Neural progenitor cell (in vitro differentiated cells): Measurements from ENCODE around the gene GPR15LG. TPM values are rescaled to one million over a fixed set of nuclear protein-coding genes. Genes with fewer than 3 reads are reported as not detected.
A peak's percentile ranks its signal among the peaks of the same experiment; 100 is the strongest.

Experiments
- DNase-seq: peaks from one replicate; pipeline ENCODE4 v3.0.0-alpha.2; 2016; ENCODE audit warnings: low spot score
- H2AFZ ChIP-seq: fragments of 200-600 bp; sonication (generic); replicated peaks from 2 replicates; pipeline ENCODE4 v1.6.1; 2016; ENCODE audit warnings: antibody characterized with exemption
- H3F3A ChIP-seq: fragments of 200-600 bp; sonication (generic); 2 replicates; pipeline ENCODE4 v1.6.1; 2016; ENCODE audit warnings: antibody characterized with exemption, low read depth
- H3K27ac ChIP-seq: fragments of 200-600 bp; sonication (generic); 2 replicates; pipeline ENCODE4 v1.5.1; 2016; ENCODE audit warnings: mild to moderate bottlenecking
- H3K27me3 ChIP-seq: fragments of 200-600 bp; sonication (generic); 2 replicates; pipeline ENCODE4 v1.6.1; 2016; ENCODE audit warnings: mild to moderate bottlenecking, moderate library complexity
- H3K36me3 ChIP-seq: fragments of 200-600 bp; sonication (generic); 2 replicates; pipeline ENCODE4 v1.5.1; 2016
- H3K4me1 ChIP-seq: fragments of 200-600 bp; sonication (generic); 2 replicates; pipeline ENCODE4 v1.6.1; 2016; ENCODE audit warnings: mixed run types
- H3K4me2 ChIP-seq: fragments of 200-600 bp; sonication (generic); 2 replicates; pipeline ENCODE4 v1.6.1; 2016
- H3K4me3 ChIP-seq: fragments of 200-600 bp; sonication (generic); 2 replicates; pipeline ENCODE4 v1.5.1; 2016
- H3K79me2 ChIP-seq: fragments of 200-600 bp; sonication (generic); 2 replicates; pipeline ENCODE4 v1.6.1; 2016; ENCODE audit warnings: low read depth
- H3K9ac ChIP-seq: fragments of 200-600 bp; sonication (generic); 2 replicates; pipeline ENCODE4 v1.6.1; 2016
- H3K9me3 ChIP-seq: fragments of 200-600 bp; sonication (generic); 2 replicates; pipeline ENCODE4 v1.5.1; 2016; ENCODE audit warnings: low read depth
- H4K20me1 ChIP-seq: fragments of 200-600 bp; sonication (generic); 2 replicates; pipeline ENCODE4 v1.6.1; 2016; ENCODE audit warnings: low read depth
- H3K27ac Mint-ChIP-seq: 3 replicates; pipeline ENCODE4 v1.8.0; 2021; ENCODE audit warnings: mixed read lengths
- H3K27me3 Mint-ChIP-seq: 2 replicates; pipeline ENCODE4 v1.8.0; 2022; ENCODE audit warnings: low read depth, mild to moderate bottlenecking, inconsistent platforms, moderate library complexity, mixed read lengths; ENCODE audit not compliant: insufficient read depth
- H3K36me3 Mint-ChIP-seq: 3 replicates; pipeline ENCODE4 v1.8.0; 2021; ENCODE audit warnings: mixed read lengths
- H3K4me1 Mint-ChIP-seq: 3 replicates; pipeline ENCODE4 v1.8.0; 2021; ENCODE audit warnings: mixed read lengths
- H3K4me3 Mint-ChIP-seq: 3 replicates; pipeline ENCODE4 v1.8.0; 2021; ENCODE audit warnings: mild to moderate bottlenecking, moderate library complexity, mixed read lengths
- H3K9me3 Mint-ChIP-seq: 3 replicates; pipeline ENCODE4 v1.8.0; 2020; ENCODE audit warnings: mixed read lengths
- EZH2 ChIP-seq: fragments of 200-600 bp; sonication (generic); IDR thresholded peaks from 2 replicates; pipeline ENCODE4 v1.6.1; 2017; ENCODE audit warnings: antibody characterized with exemption, mild to moderate bottlenecking, moderate library complexity
- EZH2phosphoT487 ChIP-seq: fragments of 200-600 bp; sonication (generic); IDR thresholded peaks from 2 replicates; pipeline ENCODE4 v1.6.1; 2017; ENCODE audit warnings: antibody characterized with exemption
- total RNA-seq: library from RNA; depleted of rRNA; stranded (reverse); fragments of >200 nt; gene quantifications from 2 replicates; pipeline ENCODE4 v1.2.3, GENCODE V29; 2015; ENCODE audit warnings: low replicate concordance
- TF ChIP-seq, protein P1 (sequence below): fragments of 200-600 bp; sonication (generic); IDR thresholded peaks from 2 replicates; pipeline ENCODE4 v1.5.1; 2017; ENCODE audit warnings: antibody characterized with exemption, mild to moderate bottlenecking

GPR15LG gene
- total RNA-seq, 1 donor from 2014 or later = not detected

- Histone ChIP-seq H3K27me3 (no peaks in the 10 kb centered on the region), H3K9ac (no peak overlapping the region), H3K4me2 (no peak overlapping the region), H3F3A (no peaks in the 10 kb centered on the region), H3K9me3 (no peaks in the 10 kb centered on the region), H3K79me2 (no peaks in the 10 kb centered on the region), H4K20me1 (no peaks in the 10 kb centered on the region), H3K4me1 (no peaks in the 10 kb centered on the region), H2AFZ (no peak overlapping the region), H3K36me3 (peaks cover 6% of the 10 kb centered on the region), H3K4me3 (no peak overlapping the region), H3K27ac (no peak overlapping the region)
- TF ChIP-seq, protein P1, sequence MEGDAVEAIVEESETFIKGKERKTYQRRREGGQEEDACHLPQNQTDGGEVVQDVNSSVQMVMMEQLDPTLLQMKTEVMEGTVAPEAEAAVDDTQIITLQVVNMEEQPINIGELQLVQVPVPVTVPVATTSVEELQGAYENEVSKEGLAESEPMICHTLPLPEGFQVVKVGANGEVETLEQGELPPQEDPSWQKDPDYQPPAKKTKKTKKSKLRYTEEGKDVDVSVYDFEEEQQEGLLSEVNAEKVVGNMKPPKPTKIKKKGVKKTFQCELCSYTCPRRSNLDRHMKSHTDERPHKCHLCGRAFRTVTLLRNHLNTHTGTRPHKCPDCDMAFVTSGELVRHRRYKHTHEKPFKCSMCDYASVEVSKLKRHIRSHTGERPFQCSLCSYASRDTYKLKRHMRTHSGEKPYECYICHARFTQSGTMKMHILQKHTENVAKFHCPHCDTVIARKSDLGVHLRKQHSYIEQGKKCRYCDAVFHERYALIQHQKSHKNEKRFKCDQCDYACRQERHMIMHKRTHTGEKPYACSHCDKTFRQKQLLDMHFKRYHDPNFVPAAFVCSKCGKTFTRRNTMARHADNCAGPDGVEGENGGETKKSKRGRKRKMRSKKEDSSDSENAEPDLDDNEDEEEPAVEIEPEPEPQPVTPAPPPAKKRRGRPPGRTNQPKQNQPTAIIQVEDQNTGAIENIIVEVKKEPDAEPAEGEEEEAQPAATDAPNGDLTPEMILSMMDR = no peak
- Mint-ChIP-seq H3K27me3 (peaks cover 5% of the 10 kb centered on the region), H3K4me1 (no peaks in the 10 kb centered on the region), H3K4me3 (no peak overlapping the region), H3K36me3 (peaks cover 9% of the 10 kb centered on the region), H3K9me3 (no peaks in the 10 kb centered on the region), H3K27ac (no peak overlapping the region)
- DNase-seq = no peak
These were observed 15.5 kb upstream of the GPR15LG start for GRCh38 chr10:84158061-84158460.

GRCh38 chr10:84158550-84158949 lies 15.1 kb upstream of the GPR15LG start:
- Mint-ChIP-seq H3K27ac (no peak overlapping the region), H3K36me3 (peaks cover 7% of the 10 kb centered on the region), H3K27me3 (peaks cover 5% of the 10 kb centered on the region), H3K4me1 (no peaks in the 10 kb centered on the region), H3K9me3 (no peaks in the 10 kb centered on the region), H3K4me3 (no peak overlapping the region)
- Histone ChIP-seq H3F3A (no peaks in the 10 kb centered on the region), H2AFZ (no peak overlapping the region), H3K4me2 (no peak overlapping the region), H3K27ac (no peak overlapping the region), H4K20me1 (no peaks in the 10 kb centered on the region), H3K79me2 (no peaks in the 10 kb centered on the region), H3K4me3 (no peak overlapping the region), H3K27me3 (no peaks in the 10 kb centered on the region), H3K4me1 (no peaks in the 10 kb centered on the region), H3K9ac (no peak overlapping the region), H3K9me3 (no peaks in the 10 kb centered on the region), H3K36me3 (peaks cover 1% of the 10 kb centered on the region)
- no peak for DNase-seq
- no peak for TF ChIP-seq EZH2phosphoT487
- TF ChIP-seq EZH2 = no peak
- TF ChIP-seq, protein P1 = no peak

GRCh38 chr10:84159076-84159685 lies 14.4 kb upstream of the GPR15LG start:
- H4K20me1 ChIP-seq = no peaks in the 10 kb centered on the region
- H3K9ac ChIP-seq = no peak overlapping the region
- H3K9me3 ChIP-seq = no peaks in the 10 kb centered on the region
- H3K27me3 ChIP-seq = no peaks in the 10 kb centered on the region
- Mint-ChIP-seq H3K36me3 (peaks cover 3% of the 10 kb centered on the region), H3K4me1 (no peaks in the 10 kb centered on the region), H3K27me3 (peaks cover 5% of the 10 kb centered on the region), H3K4me3 (no peak overlapping the region), H3K27ac (peak overlapping the region; percentile 62), H3K9me3 (no peaks in the 10 kb centered on the region)
- no peak for DNase-seq
- no peak overlapping the region for H3K4me2 ChIP-seq
- no peak overlapping the region for H3K4me3 ChIP-seq
- no peaks in the 10 kb centered on the region for H3K36me3 ChIP-seq
- H3K4me1 ChIP-seq = no peaks in the 10 kb centered on the region
- H2AFZ ChIP-seq = peak overlapping the region; percentile 83
- no peaks in the 10 kb centered on the region for H3F3A ChIP-seq
- H3K27ac ChIP-seq = no peak overlapping the region
- TF ChIP-seq, protein P1 = no peak
- TF ChIP-seq EZH2 (no peak), EZH2phosphoT487 (no peak)
- no peaks in the 10 kb centered on the region for H3K79me2 ChIP-seq
